ENCODE data around the gene PTRH2. TPM values are rescaled to one million over a fixed set of nuclear protein-coding genes. Genes with fewer than 3 reads are reported as not detected.
"Not testable (repeated sequence)": the region's sequence is repeated elsewhere in the genome, so short reads cannot be mapped to it uniquely, and the experiment has no call there.

The PTRH2 gene
- total RNA-seq, 1 donor from 2014 or later = 11.1 TPM

DNA sequence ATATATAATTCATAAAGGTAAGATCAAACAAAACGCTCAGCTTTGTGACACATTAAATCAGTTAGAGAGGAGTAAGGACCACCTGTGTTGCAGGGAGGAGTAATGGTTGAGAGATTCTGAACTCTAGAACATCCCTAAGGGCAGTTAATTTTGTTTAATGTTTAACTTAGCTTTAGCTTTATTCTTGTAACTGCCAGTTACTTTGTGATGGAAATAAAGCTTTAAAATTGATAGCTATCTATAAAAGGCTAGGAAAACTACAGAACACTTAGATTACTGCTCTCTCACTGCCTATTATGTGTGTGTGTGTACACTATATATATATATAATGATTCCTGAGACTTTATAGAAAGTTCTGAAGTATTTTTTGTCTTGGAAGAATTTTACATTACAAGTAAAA is 37.8 kb downstream of the PTRH2 start:
- no peak for DNase-seq

GRCh38 chr17:59668816-59669215 is 38.4 kb downstream of the PTRH2 start:
- peak; percentile 9 for DNase-seq

- DNase-seq = no peak
These were observed 41.0 kb downstream of the PTRH2 start for GRCh38 chr17:59666235-59666634.

GRCh38 chr17:59656624-59657023 is 50.6 kb downstream of the PTRH2 start:
- not testable (repeated sequence) for DNase-seq

DNA sequence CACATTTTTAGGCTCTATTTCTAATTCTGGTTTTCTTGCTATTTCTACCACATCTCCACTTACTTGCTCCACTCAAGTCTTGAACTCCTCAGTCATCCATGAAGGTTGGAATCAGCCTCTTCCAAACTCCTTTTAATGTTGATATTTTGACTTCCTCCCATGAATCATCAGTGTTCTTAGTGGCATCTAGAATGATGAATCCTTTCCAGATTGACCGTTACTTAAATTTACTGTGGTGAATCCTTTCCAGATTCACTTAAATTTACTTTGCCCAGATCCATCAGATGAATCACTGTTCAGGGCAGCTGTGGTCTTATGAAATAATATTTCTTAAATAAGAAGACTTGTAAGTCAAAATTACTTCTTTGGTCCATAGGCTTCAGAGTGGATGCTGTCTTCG is 55.1 kb downstream of the PTRH2 start:
- DNase-seq = no peak

DNA sequence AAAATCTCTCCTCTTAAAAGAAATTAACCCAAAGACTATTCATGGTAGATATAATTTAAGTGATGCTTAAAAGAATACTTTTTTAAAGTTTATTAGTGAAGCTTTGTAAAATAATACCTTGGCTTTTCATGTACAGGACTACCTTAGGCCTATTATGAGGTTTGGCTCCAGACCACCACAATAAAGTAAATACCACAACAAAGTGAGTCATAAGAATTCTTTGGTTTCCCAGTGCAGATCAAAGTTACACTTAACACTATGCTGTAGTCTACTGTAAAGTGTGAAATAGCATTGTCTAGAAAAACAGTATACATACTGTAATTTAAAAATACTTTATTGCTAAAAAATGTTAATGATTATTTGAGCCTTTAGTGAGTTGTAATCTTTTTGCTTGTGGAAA is 55.9 kb downstream of the PTRH2 start:
- DNase-seq = no peak

- no peak for DNase-seq
These were observed 56.6 kb downstream of the PTRH2 start for GRCh38 chr17:59650642-59651041.

GRCh38 chr17:59649886-59650285 is 57.3 kb downstream of the PTRH2 start:
- DNase-seq = no peak

Other genes with a start within 250 kb of the PTRH2 start
- 67.4 TPM for gene DHX40, start 141.8 kb downstream of the PTRH2 start, total RNA-seq
- 319 TPM for gene CLTC, start 87.5 kb downstream of the PTRH2 start, total RNA-seq
- 178 TPM for gene VMP1, start 224 bp upstream of the PTRH2 start, total RNA-seq
- 11.2 TPM for gene TUBD1, start 185.5 kb upstream of the PTRH2 start, total RNA-seq
- 44.7 TPM for gene RPS6KB1, start 185.7 kb upstream of the PTRH2 start, total RNA-seq

Data from tongue (tissue), 2 donors.